Measurements from ENCODE around the gene MC1R. TPM values are rescaled to one million over a fixed set of nuclear protein-coding genes. Genes with fewer than 3 reads are reported as not detected.

The MC1R gene
- total RNA-seq, 6 experiments from 2014 or later = 2.1 to 3.2 (median 3.0) TPM

DNA sequence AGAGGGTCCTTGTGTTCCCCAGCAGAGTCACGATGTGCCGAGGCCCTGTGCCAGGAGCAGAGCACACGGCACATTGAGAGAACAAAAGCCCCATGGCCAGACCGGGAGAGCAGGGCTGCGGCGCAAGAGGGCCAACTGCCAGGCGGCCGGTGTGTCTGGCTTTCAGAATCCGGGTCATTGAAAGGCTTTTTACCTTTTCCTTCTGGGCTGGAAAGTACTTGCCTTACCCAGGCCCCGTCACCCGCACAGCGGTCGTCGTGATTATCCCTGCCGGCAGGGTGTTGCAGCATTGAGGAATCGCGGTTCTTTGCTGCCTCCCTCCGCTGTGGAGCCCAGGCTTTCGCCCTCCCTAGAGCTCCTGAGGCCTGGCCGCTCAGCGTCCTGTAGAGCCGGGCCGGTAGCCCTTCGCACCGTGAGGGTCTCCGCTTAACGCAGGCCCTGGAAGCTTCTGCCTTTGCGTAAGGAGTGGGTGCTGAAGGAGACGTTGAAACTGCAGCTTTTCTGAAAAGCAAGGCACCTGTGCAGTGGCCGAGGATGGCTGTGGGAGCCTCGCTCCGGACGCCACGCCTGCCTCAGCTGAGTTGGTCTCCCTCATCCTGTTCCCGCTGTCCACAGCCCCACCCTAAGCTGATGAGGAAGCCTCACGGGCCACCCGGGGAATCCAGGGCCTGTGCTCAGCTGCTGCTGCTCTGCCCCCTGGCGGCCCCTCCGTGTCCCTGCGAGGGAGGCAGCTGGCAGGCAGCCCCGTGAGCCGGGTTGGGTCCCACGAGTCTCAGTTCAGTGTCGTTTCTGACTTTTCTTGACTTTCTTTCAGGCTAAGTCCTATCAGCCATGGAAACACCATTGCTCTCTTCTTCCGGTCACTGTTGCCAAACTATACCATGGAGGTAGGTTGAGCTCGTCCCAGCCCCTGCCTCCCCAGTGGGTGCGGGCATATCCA is 8.6 kb upstream of the MC1R start:
- no peak overlapping the region for H3K4me3 Mint-ChIP-seq
- peaks cover 7% of the 10 kb centered on the region; the same call in 1 of the 2 replicates for H3K9me3 Mint-ChIP-seq
- DNase-seq = peak; percentile 43
- H3K36me3 Mint-ChIP-seq (ENCODE audit: low read depth) = peaks cover 36% of the 10 kb centered on the region
- peaks cover 2% of the 10 kb centered on the region for H3K27me3 Mint-ChIP-seq (ENCODE audit: insufficient read depth)
- H3K27ac Mint-ChIP-seq = no peak overlapping the region
- TF ChIP-seq, protein P1, sequence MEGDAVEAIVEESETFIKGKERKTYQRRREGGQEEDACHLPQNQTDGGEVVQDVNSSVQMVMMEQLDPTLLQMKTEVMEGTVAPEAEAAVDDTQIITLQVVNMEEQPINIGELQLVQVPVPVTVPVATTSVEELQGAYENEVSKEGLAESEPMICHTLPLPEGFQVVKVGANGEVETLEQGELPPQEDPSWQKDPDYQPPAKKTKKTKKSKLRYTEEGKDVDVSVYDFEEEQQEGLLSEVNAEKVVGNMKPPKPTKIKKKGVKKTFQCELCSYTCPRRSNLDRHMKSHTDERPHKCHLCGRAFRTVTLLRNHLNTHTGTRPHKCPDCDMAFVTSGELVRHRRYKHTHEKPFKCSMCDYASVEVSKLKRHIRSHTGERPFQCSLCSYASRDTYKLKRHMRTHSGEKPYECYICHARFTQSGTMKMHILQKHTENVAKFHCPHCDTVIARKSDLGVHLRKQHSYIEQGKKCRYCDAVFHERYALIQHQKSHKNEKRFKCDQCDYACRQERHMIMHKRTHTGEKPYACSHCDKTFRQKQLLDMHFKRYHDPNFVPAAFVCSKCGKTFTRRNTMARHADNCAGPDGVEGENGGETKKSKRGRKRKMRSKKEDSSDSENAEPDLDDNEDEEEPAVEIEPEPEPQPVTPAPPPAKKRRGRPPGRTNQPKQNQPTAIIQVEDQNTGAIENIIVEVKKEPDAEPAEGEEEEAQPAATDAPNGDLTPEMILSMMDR (IDR thresholded peaks at IDR 0.05) = peak; percentile 91
- no peaks in the 10 kb centered on the region for H3K4me1 Mint-ChIP-seq (ENCODE audit: low read depth)

DNA sequence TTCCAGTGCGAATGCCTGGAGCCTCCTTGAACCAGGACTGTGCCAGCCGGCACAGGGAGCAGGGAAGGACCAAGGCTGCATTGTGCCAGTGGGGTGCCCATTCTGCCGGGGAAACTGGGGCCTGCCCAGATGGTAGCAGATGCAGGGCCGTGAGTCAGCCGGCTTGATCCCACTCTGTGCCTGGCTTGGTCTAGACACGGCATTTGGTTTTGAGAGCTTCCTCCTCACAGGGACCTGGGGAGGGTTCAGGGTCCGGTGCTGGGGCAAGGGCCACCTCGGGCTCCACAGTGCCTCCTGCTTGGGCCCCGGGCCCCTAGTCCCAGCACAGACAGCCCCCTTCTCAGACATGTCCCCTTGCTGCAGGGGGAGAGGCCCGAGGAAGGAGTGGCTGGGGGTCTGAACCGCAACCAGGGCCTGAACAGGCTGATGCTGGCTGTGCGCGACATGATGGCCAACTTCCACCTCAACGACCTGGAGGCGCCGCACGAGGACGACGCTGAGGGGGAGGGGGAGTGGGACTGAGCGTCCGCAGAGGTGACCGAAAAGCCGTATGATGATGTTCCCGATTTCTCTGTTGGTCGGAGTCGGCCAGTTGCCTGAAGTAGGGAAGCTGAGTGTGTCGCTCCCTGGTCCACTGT is 7.8 kb upstream of the MC1R start:
- Mint-ChIP-seq H3K9me3 (peaks cover 7% of the 10 kb centered on the region; the same call in 1 of the 2 replicates), H3K4me1 (ENCODE audit: low read depth) (no peaks in the 10 kb centered on the region), H3K4me3 (no peak overlapping the region), H3K36me3 (ENCODE audit: low read depth) (peaks cover 29% of the 10 kb centered on the region), H3K27me3 (ENCODE audit: insufficient read depth) (peaks cover 2% of the 10 kb centered on the region), H3K27ac (no peak overlapping the region)
- no peak for DNase-seq
- TF ChIP-seq, protein P1 (IDR thresholded peaks at IDR 0.05) = no peak

DNA sequence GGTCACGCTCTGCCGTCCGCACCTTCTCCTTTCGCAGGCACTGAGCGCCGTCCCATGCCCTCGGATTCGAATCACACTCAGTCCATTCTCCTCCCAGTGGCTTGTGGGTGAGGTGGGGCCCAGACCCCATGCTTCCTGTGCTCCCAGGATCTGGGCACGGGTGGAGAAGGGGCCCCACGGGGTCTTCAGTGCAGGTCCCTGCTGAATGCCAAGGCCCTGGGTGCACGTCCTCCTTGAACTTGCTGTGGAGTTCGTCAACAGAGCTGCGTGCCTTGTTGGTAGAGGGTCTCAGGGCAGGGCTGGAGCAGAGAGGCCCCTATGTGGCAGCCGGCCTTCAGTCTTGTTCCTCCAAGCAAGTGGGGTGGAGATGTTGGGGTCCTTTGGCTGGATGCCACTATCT is 7.3 kb upstream of the MC1R start:
- peaks cover 2% of the 10 kb centered on the region for H3K27me3 Mint-ChIP-seq (ENCODE audit: insufficient read depth)
- peaks cover 23% of the 10 kb centered on the region for H3K36me3 Mint-ChIP-seq (ENCODE audit: low read depth)
- no peak overlapping the region for H3K4me3 Mint-ChIP-seq
- H3K9me3 Mint-ChIP-seq = peaks cover 7% of the 10 kb centered on the region; the same call in 1 of the 2 replicates
- no peak overlapping the region for H3K27ac Mint-ChIP-seq
- H3K4me1 Mint-ChIP-seq (ENCODE audit: low read depth) = no peaks in the 10 kb centered on the region
- DNase-seq = no peak
- TF ChIP-seq, protein P1 (IDR thresholded peaks at IDR 0.05) = no peak

DNA sequence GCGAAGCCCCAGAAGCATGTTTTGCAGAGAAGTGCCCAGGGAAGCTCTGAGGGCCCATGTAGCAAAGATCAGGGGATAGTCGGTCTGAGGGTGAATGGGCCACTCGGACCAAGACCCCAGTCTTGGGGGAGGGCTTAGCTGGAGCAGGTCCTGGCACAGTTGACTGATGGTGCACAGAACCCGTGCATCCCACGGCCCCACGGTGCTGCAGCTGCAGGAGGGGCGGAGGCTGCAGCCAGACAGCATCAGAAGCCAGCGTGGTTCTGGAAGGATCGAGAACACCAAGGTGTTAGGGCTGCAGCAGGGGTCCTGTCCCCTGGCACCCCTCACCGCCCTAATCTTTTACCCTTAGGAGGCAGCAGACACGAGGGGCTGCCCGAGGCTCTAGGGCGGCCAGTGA is 6.5 kb upstream of the MC1R start:
- peaks cover 16% of the 10 kb centered on the region; the same call in 1 of the 2 replicates for H3K36me3 Mint-ChIP-seq (ENCODE audit: low read depth)
- no peak for DNase-seq
- H3K4me1 Mint-ChIP-seq (ENCODE audit: low read depth) = no peaks in the 10 kb centered on the region
- peaks cover 2% of the 10 kb centered on the region for H3K27me3 Mint-ChIP-seq (ENCODE audit: insufficient read depth)
- TF ChIP-seq, protein P1 (IDR thresholded peaks at IDR 0.05) = no peak
- peaks cover under 1% of the 10 kb centered on the region; the same call in 1 of the 2 replicates for H3K9me3 Mint-ChIP-seq
- H3K4me3 Mint-ChIP-seq = no peak overlapping the region
- no peak overlapping the region for H3K27ac Mint-ChIP-seq

DNA sequence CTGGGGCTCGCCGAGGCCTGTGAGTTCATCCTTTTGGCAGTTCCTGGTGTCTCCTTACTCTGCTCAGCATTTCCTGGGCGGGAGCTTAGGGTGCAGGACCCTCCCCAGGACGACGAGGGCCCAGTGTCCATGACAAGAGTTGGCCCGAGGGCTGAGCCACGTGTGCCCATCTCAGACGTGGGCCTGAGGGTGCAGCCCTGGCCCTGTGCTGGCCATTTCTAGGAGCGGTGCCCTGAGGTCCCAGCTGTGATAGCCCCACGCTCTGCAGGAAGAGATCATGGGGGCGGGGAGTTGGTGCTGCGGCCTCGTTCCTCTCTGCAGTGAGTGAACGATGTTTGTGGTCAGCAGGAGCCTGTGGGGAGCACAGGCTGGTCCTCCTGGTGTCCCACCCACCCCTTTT is 6.0 kb upstream of the MC1R start:
- no peaks in the 10 kb centered on the region for H3K9me3 Mint-ChIP-seq
- no peak overlapping the region for H3K4me3 Mint-ChIP-seq
- no peak for DNase-seq
- H3K4me1 Mint-ChIP-seq (ENCODE audit: low read depth) = 0 out of 2 replicates have a peak, but pooled peaks cover 3% of the 10 kb centered on the region
- TF ChIP-seq, protein P1 (IDR thresholded peaks at IDR 0.05) = no peak
- H3K27me3 Mint-ChIP-seq (ENCODE audit: insufficient read depth) = peaks cover 3% of the 10 kb centered on the region
- no peak overlapping the region for H3K27ac Mint-ChIP-seq
- H3K36me3 Mint-ChIP-seq (ENCODE audit: low read depth) = peaks cover 15% of the 10 kb centered on the region; the same call in 1 of the 2 replicates

All from HFFc6 (cell line).